HG03460 (cell line): ENCODE data around the gene PRKCA.
"Not testable (repeated sequence)": the region's sequence is repeated elsewhere in the genome, so short reads cannot be mapped to it uniquely, and the experiment has no call there.

Experiments used
- ATAC-seq: cut with Tn5 transposase; IDR thresholded peaks from one replicate; pipeline ENCODE4 v1.9.1; 2021; ENCODE audit not compliant: unreplicated experiment

The PRKCA gene

GRCh38 chr17:66480243-66480642, 177.8 kb downstream of the PRKCA start:
- ATAC-seq, result no peak

GRCh38 chr17:66480802-66481201, 178.4 kb downstream of the PRKCA start:
- ATAC-seq, result no peak

- ATAC-seq, result no peak
Measured at GRCh38 chr17:66481271-66481670, 178.9 kb downstream of the PRKCA start.

- no peak for ATAC-seq
Measured at GRCh38 chr17:66483906-66484305, 181.5 kb downstream of the PRKCA start.

GRCh38 chr17:66485309-66485947, 183.0 kb downstream of the PRKCA start:
- ATAC-seq, result no peak

GRCh38 chr17:66487121-66487520, 184.7 kb downstream of the PRKCA start:
- ATAC-seq, result no peak

DNA sequence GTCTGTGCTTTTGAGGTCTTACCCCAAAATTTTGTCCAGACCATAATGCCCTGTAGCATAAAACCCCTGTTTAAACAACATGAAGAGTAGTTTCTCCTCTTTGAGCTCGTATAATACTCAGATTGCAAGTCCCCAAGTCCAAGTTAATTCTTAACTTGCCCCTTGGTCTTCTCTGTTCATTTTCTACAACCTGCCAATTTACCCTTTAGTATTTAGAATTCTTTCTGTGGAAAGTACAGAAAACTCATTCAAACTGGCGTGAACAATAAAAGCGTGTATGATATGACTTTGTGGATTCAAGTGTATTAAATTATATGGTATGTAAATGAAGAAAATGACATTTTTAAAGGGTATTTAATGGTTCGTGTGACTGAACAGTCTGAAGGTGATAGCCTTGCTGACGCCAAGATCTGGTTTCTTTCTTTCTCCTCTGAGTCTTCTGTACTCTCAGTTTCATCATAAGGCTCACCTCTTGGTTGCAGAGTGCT, 185.6 kb downstream of the PRKCA start:
- no peak for ATAC-seq

DNA sequence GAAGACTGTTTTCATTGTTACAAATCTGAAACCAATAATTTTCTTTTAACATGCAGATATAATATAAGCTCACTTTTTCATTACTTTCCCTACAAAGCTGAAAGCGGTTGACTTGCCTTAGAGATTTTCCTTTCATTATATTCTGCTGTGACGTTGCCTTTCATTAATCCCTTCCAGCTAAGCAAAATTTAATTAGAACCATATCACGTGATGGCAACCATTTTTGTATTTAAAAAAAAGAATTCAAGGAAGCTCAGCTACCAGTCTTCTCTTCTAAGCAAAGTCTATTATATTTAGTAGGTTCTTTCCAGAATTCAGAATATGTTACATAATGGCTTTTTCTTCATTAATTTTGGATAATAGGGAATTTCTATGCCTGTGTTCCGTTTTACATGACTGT, 186.5 kb downstream of the PRKCA start:
- no peak for ATAC-seq

- not testable (repeated sequence) for ATAC-seq
Measured at GRCh38 chr17:66489576-66489975, 187.2 kb downstream of the PRKCA start.

- no peak for ATAC-seq
Measured at GRCh38 chr17:66491213-66491612, 188.8 kb downstream of the PRKCA start.

DNA sequence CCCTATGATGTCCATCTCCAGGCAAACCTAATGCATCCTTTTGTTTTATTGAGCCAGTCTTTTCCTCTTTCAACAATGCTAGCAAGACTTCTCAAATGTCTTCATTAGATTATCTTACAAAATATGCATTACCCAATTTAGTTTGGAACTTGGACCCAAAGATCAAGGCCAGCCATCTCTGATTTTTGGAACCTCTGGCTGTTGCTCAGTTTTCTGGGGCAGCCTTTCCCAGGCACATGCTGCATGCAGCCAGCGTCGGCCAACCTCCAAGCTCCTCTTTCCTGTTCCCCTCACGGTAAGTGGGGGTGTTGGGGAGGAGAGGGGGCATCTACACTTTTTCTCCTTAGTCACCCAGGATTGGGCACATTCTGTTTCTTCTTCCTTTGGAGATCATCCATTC, 189.3 kb downstream of the PRKCA start:
- no peak for ATAC-seq

GRCh38 chr17:66492080-66492479, 189.7 kb downstream of the PRKCA start:
- ATAC-seq, result no peak

DNA sequence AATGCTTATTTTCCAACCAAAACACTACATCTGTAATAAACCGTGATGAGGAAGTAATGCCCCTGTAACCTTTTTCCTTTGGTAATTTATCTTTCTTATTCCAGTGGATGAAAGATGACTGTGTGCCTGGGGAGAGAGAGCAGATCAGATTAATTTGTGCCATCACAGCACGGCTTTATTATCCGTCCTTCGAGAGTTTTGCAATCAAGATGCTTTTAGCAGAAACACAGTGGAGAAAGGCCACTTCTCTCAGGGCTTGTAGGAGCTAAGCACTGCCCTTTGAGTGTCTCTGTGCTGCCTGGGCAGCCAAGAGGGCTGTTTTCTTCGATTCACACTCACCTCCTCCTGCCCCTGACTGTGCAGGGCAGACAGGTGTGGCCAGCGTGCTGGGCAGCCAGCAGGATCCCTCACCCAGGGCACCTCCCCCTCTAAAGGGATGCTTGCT, 190.2 kb downstream of the PRKCA start:
- no peak for ATAC-seq

DNA sequence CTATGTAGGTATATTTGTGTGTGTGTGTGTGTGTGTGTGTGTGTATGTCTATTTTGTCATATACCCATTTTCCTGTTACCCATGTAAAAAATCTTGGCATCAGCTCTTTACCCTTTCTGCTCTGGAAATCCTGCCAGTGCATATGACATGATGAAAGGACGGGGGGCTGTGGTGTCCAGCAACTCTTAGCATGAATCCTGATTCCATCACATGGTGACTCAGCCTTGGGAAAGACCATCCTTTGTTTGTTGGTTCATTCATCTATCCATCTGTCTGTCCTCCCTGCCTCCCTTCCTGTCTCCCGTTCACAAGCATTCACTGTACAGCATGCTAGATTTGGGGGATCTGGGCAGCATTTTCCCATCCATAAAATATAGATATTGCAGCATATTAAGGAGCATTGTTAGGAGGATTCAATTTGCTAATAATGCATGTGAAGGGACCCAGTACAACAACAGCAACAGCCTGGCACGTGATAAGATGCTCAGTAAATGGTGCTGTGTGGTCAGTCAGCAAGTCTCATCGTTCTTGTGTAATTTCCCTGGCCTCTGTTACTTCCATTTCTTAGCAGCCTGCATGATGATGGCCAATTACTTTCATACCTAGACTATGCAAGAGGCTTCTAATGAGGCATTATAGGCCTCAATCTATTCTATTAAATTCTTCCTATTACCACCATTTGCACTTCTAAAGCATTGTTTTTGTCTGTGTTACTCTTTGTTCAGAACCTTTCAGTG, 191.0 kb downstream of the PRKCA start:
- ATAC-seq, result no peak

GRCh38 chr17:66494023-66494803, 191.8 kb downstream of the PRKCA start:
- ATAC-seq, result no peak

DNA sequence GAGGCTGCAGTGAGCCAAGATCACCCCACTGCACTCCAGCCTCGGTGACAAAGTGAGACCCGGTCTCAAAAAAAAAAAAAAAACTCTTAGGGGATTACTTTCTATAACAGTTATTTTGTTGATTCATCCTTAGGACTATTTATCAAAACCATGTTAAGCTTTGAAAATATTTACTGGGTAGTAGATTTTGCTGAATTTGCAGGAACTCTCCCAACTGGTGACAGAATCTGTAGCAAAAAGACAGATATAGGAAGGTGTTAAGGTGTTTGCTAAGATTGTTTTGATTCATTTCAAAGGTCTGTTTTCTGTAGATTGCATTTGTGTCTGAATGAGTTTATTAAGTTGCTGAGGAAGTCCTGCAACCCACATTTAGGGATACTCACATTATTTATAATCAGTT, 192.6 kb downstream of the PRKCA start:
- no peak for ATAC-seq

DNA sequence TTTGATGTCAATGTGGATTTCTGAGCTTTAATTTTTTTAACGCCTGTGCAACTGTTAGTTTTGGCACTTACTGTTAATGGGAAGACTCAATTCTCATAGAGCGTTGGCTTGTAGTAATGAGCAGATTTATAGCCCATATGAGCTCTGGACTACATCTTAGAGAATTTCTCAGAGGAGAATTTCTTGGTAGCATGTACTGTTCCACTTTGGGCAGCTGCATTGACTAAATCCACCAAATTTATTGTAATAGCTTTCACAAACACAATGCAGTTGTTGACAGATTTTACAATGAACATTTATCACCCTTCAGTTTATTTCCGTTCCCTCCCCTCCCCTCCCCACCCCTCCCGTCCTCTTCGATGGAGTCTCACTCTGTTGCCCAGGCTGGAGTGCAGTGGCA, 193.9 kb downstream of the PRKCA start:
- no peak for ATAC-seq

GRCh38 chr17:66498580-66498979, 196.2 kb downstream of the PRKCA start:
- ATAC-seq, result no peak

- no peak for ATAC-seq
Measured at GRCh38 chr17:66506641-66507040, 204.2 kb downstream of the PRKCA start.

GRCh38 chr17:66507103-66507923, 204.9 kb downstream of the PRKCA start:
- ATAC-seq, result no peak
